UCSD-AML1 (cell line): ENCODE results near the gene PDGFB.

Source experiments
- DNase-seq: peaks from one replicate; lab custom pipeline; 2025; ENCODE audit not compliant: unreplicated experiment; lab: John Stamatoyannopoulos, UW

Gene PDGFB

DNA sequence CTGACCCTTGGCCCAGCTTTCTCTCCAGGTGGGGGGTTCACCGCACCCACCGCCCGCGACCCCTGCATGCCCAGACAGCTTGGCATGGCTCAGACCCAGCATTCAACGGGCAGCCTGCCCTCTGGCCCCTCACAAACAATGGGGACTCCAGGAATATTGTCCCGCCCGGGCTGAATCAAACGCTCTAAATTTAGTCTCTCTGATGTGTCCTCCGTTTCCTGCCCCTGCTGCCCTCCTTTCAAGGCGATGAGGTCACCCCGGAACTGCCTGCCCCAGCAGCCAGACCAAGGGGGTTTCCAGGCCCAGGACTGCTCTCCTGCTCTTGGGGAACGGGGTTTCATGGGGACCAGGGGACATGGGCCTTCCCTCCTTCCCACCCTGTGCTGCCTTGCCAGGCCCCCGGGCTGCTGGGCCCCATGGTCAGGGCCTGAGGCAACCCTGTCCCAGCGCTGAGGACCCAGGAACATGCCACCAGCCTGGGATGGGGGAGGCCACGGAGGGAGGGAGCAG lies 10.1 kb upstream of the PDGFB start:
- DNase-seq: no peak

DNA sequence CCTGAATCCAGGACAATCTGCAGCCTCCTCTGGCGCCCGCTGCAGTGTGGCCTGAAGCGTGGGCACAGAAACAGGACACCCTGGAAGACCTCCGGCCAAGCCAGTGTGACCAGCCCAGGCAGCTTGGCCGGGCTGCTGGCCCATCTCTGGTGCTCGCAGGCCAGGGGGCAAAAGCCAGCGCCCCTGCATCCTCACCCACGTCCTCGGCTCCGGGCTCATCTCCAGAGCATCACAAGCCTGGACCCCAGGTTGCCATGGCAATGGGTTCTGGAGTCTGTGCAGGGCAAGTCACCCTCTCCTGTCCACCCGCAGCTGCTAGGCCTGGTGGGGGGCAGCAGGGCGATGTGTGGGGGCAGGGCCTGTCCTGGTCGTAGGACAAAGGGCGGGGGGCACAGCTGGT lies 9.3 kb upstream of the PDGFB start:
- DNase-seq: no peak

DNA sequence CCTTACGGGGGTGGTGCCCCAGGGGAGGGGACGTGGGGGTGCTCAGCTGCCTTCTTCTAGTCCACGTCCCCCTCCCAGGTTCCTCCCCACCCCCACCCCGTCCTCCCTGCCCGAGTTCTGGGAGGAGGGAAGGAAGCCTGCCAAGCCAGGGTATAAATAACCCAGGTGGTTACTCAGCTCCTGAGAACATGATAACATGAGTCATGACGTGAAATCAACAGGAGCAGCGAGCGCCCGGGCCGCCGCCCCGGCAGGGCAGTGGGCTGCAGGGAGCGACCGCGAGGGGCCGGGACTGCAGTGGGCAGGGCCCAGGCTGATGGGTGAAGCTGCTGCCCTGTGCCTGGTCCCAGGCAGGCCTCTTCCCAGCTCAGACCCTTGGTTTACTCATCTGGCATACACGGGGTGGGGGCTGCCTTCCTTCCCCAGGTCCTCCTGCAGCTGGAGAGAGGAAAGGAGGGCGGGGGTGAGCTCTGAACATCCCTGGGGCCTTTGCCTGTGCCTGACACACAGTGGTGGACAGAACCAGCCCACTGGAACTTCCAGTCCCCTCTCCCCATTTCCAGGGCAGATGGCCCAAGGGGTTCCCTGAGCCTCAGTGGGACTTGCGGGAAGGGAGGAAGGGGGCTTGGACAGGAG lies 8.8 kb upstream of the PDGFB start:
- no peak for DNase-seq

DNA sequence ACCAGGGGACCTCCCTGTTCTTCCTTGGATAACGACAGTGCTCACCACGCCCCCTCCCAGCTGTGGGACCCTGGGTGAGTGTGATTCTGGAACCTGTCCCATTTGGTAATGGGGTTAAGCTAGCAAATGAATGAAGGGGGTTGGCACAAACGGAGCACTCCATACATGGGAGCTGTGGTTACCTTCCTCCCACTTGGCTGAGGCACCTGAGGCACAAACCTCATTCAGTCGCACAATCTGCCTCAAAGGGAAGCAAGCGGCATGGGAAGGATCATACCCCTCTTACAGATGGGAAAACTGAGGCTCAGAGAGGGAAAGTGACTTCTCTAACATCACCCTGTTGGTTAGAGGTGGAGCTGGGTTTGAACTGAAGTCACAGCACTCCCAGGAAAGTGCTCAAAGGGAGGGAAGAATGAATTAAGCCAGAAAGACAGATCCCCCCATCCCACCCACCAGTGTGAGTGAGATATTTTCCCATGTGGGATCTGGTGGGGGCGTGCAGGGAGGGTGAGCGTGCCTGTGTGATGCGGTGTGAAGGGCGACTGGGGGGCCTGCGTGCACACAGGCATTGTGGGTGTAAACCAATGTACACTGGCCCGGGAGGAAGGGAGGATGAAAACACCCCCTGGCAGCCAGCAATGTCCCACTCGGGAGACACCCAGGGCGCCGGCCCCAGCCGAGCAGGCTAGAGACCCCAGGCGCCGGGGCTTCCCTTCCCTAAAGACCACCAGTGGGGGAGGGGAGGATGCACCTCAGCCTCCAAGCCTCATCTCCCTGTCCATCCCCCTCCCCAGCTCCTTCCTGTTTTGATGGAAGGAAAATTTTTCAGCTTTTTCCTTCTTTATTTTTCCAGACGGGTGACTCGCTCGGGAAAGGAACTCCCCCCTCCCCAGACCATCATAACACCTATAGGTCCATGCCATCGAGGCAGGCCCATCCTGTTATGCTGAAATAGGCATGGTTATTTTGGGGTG lies 8.0 kb upstream of the PDGFB start:
- no peak for DNase-seq

DNA sequence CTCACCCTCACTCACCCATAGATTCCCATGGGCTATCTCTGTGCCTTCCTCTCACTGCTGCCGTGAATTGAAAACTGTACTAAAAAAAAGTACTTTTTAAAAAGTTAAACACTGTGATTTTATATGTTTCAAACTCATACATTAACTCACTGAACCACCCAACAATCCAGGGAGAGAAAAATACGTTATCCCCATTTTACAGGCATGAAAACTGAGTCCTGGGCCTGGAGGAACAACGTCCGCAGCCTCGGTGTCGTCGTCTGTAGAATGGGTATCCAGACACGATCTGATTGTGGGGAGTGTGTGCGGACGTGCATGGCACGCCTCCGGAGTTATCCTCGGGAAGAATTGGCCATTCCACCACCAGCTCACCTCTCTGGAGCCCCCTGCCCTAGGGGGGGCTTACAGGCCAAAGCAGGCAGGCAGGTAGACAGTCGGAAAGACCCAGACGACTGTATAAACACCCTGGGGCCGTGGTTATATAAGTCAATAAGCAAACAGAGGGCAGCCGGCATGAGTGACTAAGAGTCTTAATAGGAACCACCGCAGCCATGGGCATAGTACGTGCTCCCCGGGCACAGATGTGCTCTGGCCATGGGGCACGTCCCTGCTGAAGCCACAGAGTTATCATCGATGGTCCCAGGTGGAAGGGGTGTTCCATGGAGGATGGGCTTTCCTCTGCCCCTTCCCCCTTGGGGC lies 7.1 kb upstream of the PDGFB start:
- DNase-seq: no peak

DNA sequence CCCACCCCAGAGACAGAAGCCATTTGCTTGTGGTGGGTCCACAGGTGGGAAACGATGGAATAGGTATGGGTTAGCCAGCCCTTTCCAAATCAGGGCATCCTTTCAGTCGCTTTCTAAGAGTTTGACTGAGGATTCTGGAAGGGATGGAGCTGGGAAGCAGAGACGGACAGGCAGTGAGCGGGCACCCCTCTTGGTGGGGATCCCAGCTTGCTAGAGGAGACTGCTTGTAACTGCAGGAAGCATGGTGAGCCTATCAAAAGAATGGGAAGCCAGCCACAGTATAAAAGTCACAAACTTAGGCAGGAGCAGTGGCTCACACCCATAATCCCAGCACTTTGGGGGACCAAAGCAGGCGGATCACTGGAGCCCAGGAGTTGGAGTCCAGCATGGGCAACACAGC lies 6.1 kb upstream of the PDGFB start:
- no peak for DNase-seq

DNA sequence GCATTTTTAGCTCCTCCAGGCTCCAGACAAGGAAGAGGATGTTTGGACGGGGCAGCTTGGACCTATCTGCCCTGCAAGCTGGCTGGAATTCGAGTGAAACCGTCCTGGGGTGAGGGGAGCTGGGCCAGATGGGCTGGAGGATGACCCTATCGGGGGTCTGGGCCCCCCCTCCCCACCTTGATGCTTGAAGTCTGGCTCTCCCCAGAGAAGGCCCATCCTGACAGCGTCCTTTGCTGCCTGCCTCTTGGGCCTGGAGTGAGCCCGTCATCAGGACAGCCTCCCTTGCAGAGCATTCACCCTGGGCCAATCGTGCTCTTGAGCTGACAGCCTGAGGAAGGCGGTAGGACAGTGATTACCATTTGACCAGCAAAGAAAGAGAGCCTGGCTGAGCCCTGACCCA lies 5.3 kb upstream of the PDGFB start:
- DNase-seq: no peak

DNA sequence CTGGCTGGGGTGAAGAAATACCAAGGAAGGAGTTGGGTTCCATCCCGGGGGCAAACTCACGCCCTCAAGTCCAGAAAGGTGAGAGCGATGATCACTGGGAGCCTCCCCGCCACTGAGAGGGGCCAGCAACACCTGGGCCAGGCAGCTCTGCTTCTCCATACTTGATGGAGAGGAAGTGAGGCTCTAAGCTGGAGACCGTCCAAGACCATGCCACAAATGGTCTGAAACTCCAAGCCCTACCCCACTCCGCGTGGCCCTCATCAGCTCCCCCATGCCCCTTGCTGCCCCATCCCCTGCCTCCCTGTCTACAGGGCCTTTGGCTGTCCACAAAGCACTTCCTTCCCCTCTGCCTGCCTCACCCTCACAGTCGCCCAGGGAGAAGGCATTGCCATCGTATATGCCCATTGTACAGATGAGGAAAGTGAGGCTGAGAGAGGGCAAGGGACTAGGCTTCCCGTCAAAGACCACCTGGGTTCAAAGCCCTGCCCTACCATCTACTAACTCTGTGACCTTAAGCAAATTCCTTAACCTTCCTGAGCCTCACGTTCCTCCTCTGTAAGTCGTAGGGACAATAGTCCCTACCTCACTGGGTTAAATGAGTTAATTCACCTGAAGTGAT lies 4.4 kb upstream of the PDGFB start:
- DNase-seq: no peak

DNA sequence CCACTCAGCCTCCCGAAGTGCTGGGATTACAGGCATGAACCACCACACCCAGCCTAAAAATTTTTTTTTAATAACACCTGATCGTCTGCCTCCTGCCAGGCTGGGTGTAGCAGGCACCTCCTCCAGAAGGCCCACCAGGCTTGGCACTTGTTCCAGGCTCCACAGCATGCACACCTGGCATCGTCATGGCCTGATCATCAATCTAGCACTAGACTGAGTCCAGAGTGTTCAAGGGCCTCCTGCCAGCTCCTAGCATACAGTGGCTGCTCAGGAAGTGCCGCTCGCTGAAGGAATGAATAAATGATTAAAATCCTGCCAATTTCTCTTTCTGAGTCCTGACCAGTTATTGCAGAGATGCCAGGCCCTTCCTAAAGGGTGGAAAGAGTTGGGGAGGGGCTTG lies 3.5 kb upstream of the PDGFB start:
- DNase-seq: no peak

DNA sequence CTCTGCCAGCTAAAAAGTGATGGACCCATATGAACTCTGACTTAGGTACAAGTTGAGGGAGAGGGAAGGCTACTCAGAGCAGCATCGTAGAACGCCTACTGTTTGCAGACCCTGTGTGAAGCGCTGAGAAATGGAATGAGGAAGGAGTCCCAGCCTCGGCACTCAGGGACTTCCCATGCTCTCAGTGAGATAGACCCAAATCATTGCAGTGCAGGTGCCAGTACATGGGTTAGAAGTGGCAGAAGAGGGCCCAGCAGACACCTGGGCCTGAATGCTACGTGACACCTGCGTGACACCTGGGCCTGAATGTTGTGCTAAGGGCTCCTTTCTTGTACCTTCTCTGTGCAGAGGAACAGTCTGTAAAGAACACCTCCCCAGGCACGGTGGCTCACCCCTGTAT lies 2.6 kb upstream of the PDGFB start:
- no peak for DNase-seq

DNA sequence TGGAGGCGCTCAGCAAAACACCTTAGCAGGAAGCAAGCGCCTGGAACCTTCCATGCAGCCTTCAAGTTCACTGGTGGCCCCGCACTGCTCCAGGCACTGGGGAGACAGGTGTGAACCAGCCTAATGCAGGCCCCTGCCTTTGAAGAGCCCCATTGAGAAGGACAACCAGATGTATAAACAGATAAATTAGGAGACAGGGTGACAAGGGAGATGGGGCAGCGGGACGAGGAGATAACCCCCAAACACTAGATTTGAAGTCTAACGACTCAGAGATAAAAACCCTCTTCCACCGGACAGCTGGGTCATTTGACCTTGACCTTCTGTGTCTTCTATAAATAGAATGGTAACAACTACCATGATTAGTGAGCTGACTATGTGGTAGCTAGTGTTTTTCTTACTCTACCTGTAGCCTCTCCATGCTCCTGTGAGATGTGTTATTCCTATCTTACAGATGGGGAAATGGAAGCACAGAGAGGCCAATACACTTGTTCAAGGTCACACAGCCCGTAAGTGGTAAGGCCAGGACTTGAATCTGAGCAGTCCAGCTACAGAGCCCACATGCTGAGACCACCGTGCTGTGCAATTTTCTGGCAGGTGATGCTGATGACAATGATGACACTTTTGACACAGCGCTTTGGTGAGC lies 2.0 kb upstream of the PDGFB start:
- no peak for DNase-seq

DNA sequence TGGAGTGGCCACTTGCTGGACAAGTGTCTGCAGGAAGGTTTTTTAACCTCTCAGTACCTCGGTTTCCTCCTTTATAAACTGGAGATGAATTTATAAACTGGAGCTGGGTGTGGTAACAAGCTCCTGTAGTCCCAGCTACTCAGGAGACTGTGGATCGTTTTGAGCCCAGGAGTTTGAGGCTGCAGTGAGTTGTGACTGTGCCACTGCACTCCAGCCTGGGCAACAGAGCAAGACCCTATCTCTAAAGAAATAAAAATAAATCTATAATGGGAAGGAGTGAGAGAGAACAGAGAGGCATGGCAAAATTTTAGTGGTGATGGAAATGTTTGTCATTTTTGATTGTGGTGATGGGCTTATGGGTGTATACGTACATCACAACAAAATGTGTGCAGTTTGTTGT lies 1.4 kb upstream of the PDGFB start:
- no peak for DNase-seq

DNA sequence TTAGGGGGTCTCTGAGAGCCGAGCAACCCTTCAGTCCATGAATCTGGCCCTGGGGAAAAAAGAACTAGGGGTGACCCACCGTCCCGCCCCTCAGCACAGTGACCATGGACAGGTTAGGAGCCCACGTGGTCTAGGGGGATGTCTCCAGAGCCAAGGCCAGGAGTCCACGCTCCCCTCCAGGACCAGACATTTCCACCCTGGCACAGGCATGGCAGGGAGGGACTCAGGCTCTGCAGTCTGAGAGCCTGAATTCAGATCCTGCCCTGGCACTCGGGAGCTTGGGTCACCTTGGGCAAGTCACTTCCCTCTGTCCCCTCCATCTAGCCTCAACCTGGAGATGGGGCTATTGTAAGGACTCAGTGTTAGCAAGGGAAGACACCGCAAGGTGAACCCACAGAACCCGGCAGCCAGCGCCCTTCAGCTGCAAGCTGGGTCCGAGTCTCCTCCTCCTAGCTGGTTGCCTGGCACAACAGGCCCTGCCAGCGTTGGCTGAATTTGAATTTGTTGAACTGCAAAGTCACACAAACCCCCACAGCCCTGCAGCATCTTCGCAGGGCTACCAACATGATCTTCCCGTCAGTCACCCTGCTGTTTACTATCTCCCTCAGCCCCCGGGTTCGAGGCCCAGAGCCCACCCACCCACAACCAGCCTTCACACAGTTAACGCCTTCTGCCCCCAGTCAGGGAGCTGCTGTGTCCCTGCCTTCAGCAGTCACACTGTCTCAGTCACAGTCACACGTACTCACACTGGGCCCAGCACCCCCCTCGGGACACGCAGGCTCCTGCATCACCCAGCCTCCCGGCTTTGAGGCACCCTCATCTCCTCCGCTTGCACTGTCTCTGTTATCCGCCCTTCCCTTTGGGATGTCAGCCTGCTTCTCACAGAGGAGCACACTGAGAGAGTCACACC lies 603 bp upstream of the PDGFB start:
- DNase-seq: no peak

DNA sequence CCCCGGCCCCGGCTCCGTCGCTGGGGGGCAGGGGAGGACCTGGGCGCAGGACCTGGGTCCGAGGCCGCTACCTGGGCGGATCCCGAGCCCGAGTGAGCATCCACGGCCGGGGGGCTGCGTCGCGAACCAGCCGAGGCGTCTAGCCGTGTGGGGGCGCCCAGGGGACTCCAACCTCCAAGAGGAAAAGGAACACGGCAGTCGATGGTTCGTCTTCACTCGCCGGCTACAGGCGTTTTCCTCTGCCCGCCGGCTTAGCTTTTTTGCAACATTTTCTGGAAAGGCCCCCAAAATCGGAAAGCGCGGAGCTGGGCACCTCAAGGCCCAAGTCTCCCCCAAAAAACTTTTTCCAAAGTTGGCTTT lies 666 bp downstream of the PDGFB start:
- DNase-seq: no peak

DNA sequence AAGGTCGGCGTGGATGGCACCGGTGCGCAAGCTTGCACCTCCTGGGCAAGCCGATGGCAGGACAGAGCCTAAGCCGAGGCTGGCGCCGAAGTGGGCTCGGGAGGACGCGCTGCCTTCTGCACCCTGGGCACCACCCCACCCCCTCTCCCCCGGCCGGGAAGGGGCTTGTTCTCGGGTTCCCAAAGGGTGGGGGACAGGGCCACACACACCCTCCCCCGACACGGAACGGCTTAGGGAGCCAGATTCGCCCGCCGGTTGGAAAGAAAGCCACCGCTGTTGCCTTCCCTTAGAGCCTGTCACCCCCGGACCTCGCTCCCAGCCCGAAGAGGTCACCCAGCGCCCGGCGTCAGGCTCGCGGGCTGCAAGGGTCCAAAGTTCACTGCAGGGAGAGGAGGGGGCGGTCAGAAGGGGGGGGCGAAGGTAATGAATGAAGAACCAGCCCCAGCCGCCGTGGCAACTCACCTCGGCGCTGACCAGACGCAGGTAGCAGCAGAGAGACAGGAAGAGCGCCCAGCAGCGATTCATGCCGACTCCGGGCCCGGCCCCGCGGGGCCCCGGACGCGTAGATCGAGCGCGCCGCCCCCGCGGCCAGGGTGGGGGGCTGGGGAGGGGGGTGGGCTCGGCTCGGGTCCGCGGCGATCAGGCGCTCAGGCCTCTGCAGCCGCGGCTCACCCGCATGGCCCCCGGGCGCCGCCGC lies 1.2 kb downstream of the PDGFB start:
- no peak for DNase-seq

DNA sequence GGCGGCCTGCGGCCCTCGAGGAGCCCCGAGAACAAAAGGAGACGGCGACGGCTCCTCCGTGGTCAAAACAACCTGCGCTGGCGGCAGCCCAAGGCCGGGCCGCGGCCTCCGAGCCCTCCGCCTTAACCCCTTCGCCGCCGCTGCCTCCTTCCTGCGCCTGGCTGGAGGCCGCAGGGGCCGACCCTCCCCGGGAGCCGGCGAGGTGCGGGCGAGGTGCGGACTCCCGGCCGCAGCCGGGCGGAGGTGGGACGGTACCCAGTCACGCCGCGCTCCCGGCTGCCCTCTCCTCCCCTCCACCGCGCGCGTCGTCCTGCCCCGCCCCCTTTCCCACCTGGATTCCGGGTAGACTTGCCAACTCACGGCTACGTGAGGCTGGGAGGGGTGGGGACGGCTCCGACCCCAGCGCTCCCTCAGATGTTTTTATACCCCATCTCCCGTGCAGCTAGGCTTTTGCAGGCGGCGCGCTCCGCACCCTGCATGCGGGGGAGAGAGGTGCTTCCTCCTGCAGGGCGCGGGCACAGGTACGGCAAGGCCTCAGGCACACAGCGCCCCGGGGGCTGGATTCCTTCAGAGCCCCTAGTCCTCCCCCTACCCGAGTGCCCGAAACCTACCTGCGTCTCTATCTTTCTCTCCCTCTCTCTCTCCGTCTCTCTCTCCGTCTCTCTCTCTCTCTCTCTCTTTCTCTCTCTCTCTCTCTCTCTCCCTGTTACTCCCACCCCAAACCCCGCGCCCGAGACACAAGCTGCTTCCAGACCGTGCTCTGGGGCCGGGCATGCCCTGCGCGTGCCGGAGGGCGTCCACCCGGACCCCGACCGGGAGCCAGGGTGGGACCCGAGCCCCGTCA lies 2.0 kb downstream of the PDGFB start:
- DNase-seq: no peak

DNA sequence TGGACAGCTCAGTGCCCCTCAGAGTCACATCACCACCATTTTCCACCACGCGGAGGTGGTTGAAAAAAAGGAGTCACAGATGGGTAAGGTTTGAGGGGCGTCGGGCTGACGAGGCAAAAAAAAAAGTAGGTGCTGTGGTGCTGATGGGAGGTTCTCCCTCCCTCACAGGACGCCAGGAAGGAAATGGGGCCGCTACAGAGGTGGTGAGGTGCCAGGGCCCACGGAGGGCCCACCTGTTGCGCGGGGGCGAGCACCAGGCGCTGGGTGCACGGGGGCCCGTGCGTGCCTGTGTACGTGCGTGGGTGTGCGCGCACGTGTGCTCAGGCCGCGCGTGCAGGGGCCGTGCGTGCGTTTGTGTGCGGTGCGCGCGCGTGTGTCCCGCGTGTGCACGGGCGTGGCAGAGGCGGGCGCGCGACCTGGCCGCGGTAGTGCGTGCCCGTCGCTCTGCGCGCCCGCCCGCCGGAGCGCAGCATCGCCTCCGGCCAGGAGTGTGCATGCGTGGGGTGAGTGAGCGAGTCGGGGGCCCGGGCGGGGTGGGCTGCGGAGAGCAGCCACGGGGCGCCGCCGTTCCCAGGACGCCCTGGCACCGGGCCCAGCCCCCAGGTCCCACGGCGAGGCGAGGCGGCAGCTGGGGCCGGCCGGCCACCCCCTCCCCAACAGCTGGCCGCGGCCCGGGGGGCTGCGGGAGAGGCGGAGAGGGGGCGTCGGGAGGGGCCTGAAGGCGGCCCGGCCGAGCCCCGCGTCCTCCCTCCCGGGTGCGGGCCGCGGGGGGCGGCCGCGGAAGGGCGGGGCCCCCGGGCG lies 2.8 kb downstream of the PDGFB start:
- no peak for DNase-seq
